HepG2 (cell line): ENCODE results near the gene ROMO1. TPM values are rescaled to one million over a fixed set of nuclear protein-coding genes. Genes with fewer than 3 reads are reported as not detected.

ENCODE experiments used
- HBP1 ChIP-seq: IDR thresholded peaks from 2 replicates; pipeline ENCODE4 v1.6.1; 2016; ENCODE audit warnings: low read depth, control low read depth
- JUND ChIP-seq: sonication (generic); formaldehyde crosslinking; IDR thresholded peaks from 2 replicates; pipeline ENCODE4 v1.8.0; 2022; ENCODE audit warnings: mild to moderate bottlenecking, missing genetic modification reagents
- RARG ChIP-seq: sonication (generic); formaldehyde crosslinking; IDR thresholded peaks from 2 replicates; pipeline ENCODE4 v1.4.0; 2020; ENCODE audit warnings: low read depth, mild to moderate bottlenecking, missing genetic modification reagents
- SALL1 ChIP-seq: sonication (generic); formaldehyde crosslinking; IDR thresholded peaks from 2 replicates; pipeline ENCODE4 v1.8.0; 2022; ENCODE audit warnings: mild to moderate bottlenecking, missing genetic modification reagents
- SMAD1 ChIP-seq: sonication (generic); formaldehyde crosslinking; IDR thresholded peaks from 2 replicates; pipeline ENCODE4 v1.4.0; 2020; ENCODE audit warnings: missing genetic modification reagents, low read depth, mild to moderate bottlenecking, borderline replicate concordance
- SMARCC2 ChIP-seq: fragments of 450-650 bp; IDR thresholded peaks from 2 replicates; pipeline ENCODE4 v1.6.1; 2017; ENCODE audit warnings: antibody characterized with exemption, mild to moderate bottlenecking
- SP1 ChIP-seq, 2 experiments: fragments of 450-650 bp in 1 of 2; sonication (generic) in 1 of 2; formaldehyde crosslinking in 1 of 2; IDR thresholded peaks; 2 replicates each; pipeline versions ENCODE4 v1.4.0 to v1.6.1; 2016 to 2020; ENCODE audit warnings: missing genetic modification reagents in 1 of 2
- SRSF4 ChIP-seq: fragments of 200-400 bp; formaldehyde crosslinking; IDR thresholded peaks from one replicate; pipeline ENCODE4 v1.6.1; 2018; ENCODE audit warnings: mild to moderate bottlenecking, low read depth, low read length, moderate library complexity; ENCODE audit not compliant: poor library complexity, severe bottlenecking
- TBL1XR1 ChIP-seq: fragments of 150-350 bp; IDR thresholded peaks from 2 replicates; pipeline ENCODE4 v1.6.1; 2014; ENCODE audit warnings: borderline replicate concordance, low read length; ENCODE audit not compliant: partially characterized antibody
- ZFP1 ChIP-seq: IDR thresholded peaks from 2 replicates; pipeline ENCODE4 v1.6.1; 2016
- ZNF143 ChIP-seq: sonication (generic); formaldehyde crosslinking; IDR thresholded peaks from 2 replicates; pipeline ENCODE4 v1.4.0; 2020; ENCODE audit warnings: missing genetic modification reagents
- ZNF326 ChIP-seq: sonication (generic); formaldehyde crosslinking; IDR thresholded peaks from 2 replicates; pipeline ENCODE4 v1.4.0; 2020; ENCODE audit warnings: missing genetic modification reagents, borderline replicate concordance
- ZNF501 ChIP-seq: sonication (generic); formaldehyde crosslinking; IDR thresholded peaks from 2 replicates; pipeline ENCODE4 v1.5.1; 2020; ENCODE audit warnings: mild to moderate bottlenecking, moderate library complexity, missing genetic modification reagents
- ZNF709 ChIP-seq: sonication (generic); formaldehyde crosslinking; IDR thresholded peaks from 2 replicates; pipeline ENCODE4 v1.5.0; 2020; ENCODE audit warnings: mild to moderate bottlenecking, missing genetic modification reagents
- polyA plus RNA-seq, 8 experiments: library from polyadenylated mRNA; depleted of rRNA in 3 of 8; stranded (reverse) in 7 of 8; unstranded in 1 of 8; fragments of >200 nt; fragmentation: Illumina TruSeq in 4 of 8; extraction: Trizol in 4 of 8; gene quantifications; 2 replicates each; pipeline versions ENCODE4 v1.2.1 to v1.2.3, GENCODE V29; 2011 to 2016; ENCODE audit warnings: low read depth in 4 of 8, missing spikeins in 1 of 8, mixed read lengths in 1 of 8; ENCODE audit not compliant: insufficient read depth in 1 of 8
- total RNA-seq, 5 experiments: library from RNA; depleted of rRNA; stranded (reverse); fragments of >200 nt; fragmentation: Illumina TruSeq; extraction: Trizol; gene quantifications; 2 replicates each; pipeline ENCODE4 v1.2.3, GENCODE V29; 2016; ENCODE audit warnings: low read depth in 1 of 5
- TF ChIP-seq, protein P1 (sequence below): sonication (generic); formaldehyde crosslinking; IDR thresholded peaks from 2 replicates; pipeline ENCODE4 v1.4.0; 2020; ENCODE audit warnings: mild to moderate bottlenecking, missing genetic modification reagents
- TF ChIP-seq, protein P2 (sequence below): sonication (generic); IDR thresholded peaks from 2 replicates; pipeline ENCODE4 v1.6.1; 2016; ENCODE audit warnings: low read depth, borderline replicate concordance
- TF ChIP-seq, protein P3 (sequence below): sonication (generic); formaldehyde crosslinking; IDR thresholded peaks from 2 replicates; pipeline ENCODE4 v1.5.0; 2020; ENCODE audit warnings: missing genetic modification reagents

ROMO1 gene
- total and polyA plus RNA-seq, 2 of the 13 experiments (the other 11 are each of a cell fraction or from before 2014, with no cell fraction given), result 636 to 755 TPM

- TF ChIP-seq, protein P1, sequence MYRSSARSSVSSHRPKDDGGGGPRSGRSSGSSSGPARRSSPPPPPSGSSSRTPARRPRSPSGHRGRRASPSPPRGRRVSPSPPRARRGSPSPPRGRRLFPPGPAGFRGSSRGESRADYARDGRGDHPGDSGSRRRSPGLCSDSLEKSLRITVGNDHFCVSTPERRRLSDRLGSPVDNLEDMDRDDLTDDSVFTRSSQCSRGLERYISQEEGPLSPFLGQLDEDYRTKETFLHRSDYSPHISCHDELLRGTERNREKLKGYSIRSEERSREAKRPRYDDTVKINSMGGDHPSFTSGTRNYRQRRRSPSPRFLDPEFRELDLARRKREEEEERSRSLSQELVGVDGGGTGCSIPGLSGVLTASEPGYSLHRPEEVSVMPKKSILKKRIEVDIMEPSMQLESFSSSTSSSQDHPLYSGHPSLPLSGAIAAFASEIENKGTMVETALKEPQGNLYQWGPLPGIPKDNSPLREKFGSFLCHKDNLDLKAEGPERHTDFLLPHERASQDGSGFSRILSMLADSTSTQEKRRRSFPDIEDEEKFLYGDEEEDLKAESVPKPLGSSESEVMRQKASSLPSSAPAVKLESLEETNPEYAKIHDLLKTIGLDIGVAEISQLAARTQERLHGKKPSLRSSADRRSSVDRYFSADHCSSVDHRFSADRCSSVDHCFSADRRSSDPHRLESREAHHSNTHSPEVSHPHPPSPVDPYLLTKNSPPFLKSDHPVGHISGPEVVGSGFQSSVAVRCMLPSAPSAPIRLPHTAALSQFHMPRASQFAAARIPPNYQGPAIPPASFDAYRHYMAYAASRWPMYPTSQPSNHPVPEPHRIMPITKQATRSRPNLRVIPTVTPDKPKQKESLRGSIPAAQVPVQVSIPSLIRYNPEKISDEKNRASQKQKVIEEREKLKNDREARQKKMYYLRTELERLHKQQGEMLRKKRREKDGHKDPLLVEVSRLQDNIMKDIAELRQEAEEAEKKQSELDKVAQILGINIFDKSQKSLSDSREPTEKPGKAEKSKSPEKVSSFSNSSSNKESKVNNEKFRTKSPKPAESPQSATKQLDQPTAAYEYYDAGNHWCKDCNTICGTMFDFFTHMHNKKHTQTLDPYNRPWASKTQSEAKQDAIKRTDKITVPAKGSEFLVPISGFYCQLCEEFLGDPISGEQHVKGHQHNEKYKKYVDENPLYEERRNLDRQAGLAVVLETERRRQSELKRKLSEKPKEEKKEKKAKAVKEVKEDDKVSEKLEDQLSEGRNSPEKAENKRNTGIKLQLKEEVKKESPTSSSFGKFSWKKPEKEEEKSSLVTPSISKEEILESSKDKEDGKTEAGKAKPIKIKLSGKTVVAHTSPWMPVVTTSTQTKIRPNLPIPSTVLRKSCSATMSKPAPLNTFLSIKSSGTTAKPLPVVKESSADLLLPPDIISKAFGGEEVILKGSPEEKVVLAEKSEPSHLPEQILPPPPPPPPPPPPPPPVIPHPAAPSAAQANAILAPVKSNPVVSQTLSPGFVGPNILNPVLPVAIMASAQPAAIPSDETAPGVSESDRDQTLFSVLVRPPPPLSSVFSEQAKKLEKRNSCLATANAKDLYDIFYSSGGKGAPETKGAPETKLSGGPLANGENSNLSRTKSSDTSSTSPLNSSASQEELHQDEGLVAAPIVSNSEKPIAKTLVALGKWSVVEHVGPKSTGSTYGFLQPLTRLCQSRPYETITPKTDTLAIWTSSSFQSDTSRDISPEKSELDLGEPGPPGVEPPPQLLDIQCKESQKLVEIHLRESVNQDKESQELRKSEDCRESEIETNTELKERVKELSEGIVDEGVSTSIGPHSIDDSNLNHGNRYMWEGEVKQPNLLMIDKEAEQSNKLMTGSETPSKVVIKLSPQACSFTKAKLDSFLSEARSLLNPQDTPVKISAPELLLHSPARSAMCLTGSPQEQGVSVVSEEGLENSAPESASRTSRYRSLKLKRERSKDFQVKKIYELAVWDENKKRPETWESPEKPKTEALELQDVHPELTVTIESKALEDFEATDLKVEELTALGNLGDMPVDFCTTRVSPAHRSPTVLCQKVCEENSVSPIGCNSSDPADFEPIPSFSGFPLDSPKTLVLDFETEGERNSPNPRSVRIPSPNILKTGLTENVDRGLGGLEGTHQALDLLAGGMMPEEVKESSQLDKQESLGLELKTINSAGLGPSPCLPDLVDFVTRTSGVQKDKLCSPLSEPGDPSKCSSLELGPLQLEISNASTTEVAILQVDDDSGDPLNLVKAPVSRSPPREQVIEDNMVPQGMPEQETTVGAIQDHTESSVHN (CRISPR knock-in tag), result 0 out of 2 replicates have a peak, but pooled peaks have one; percentile 50
- no peak for TF ChIP-seq SP1 (IDR thresholded peaks at IDR 0.05)
- TF ChIP-seq SP1 (CRISPR knock-in tag; IDR thresholded peaks at IDR 0.05), result no peak
- TF ChIP-seq ZNF709 (CRISPR knock-in tag), result no peak
- TF ChIP-seq HBP1 (CRISPR knock-in tag), result 0 out of 2 replicates have a peak, but pooled peaks have one; percentile 56
- TF ChIP-seq SMARCC2, result no peak
- no peak for TF ChIP-seq ZFP1 (CRISPR knock-in tag)
- 0 out of 2 replicates have a peak, but pooled peaks have one; percentile 48 for TF ChIP-seq RARG (CRISPR knock-in tag)
- TF ChIP-seq ZNF501 (CRISPR knock-in tag), result no peak
- no peak for TF ChIP-seq ZNF143 (CRISPR knock-in tag)
- no peak for TF ChIP-seq JUND (CRISPR knock-in tag)
- peak; percentile 76 for TF ChIP-seq SRSF4
- peak; percentile 10; the same call in 1 of the 2 replicates for TF ChIP-seq SALL1 (CRISPR knock-in tag)
- TF ChIP-seq TBL1XR1, result no peak
- TF ChIP-seq SMAD1 (CRISPR knock-in tag), result no peak
- TF ChIP-seq, protein P2, sequence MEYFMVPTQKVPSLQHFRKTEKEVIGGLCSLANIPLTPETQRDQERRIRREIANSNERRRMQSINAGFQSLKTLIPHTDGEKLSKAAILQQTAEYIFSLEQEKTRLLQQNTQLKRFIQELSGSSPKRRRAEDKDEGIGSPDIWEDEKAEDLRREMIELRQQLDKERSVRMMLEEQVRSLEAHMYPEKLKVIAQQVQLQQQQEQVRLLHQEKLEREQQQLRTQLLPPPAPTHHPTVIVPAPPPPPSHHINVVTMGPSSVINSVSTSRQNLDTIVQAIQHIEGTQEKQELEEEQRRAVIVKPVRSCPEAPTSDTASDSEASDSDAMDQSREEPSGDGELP, result no peak
- 0 out of 2 replicates have a peak, but pooled peaks have one; percentile 46 for TF ChIP-seq ZNF326 (CRISPR knock-in tag)
- TF ChIP-seq, protein P3, sequence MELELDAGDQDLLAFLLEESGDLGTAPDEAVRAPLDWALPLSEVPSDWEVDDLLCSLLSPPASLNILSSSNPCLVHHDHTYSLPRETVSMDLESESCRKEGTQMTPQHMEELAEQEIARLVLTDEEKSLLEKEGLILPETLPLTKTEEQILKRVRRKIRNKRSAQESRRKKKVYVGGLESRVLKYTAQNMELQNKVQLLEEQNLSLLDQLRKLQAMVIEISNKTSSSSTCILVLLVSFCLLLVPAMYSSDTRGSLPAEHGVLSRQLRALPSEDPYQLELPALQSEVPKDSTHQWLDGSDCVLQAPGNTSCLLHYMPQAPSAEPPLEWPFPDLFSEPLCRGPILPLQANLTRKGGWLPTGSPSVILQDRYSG (CRISPR knock-in tag), result no peak
Observed at GRCh38 chr20:35700625-35701148, 1.5 kb downstream of the ROMO1 start (continued).
